IgD-negative memory B cell (primary cell): Measurements from ENCODE around the gene ADAM22. TPM values are rescaled to one million over a fixed set of nuclear protein-coding genes. Genes with fewer than 3 reads are reported as not detected.

Experiments used
- H3K27ac Mint-ChIP-seq, 3 donors: one replicate each; pipeline ENCODE4 v1.8.0; 2020 to 2022; ENCODE audit warnings: mild to moderate bottlenecking in 3 of 3, mixed read lengths in 3 of 3, moderate library complexity in 1 of 3
- H3K27me3 Mint-ChIP-seq: one replicate; pipeline ENCODE4 v1.8.0; 2021; ENCODE audit warnings: mixed read lengths
- H3K36me3 Mint-ChIP-seq: one replicate; pipeline ENCODE4 v1.8.0; 2020; ENCODE audit warnings: mild to moderate bottlenecking, mixed read lengths
- H3K4me1 Mint-ChIP-seq, 3 donors: one replicate each; pipeline ENCODE4 v1.8.0; 2020 to 2022; ENCODE audit warnings: mixed read lengths in 3 of 3, mild to moderate bottlenecking in 1 of 3
- H3K4me3 Mint-ChIP-seq, 4 donors: one replicate each; pipeline ENCODE4 v1.8.0; 2020 to 2022; ENCODE audit warnings: mild to moderate bottlenecking in 4 of 4, mixed read lengths in 4 of 4, moderate library complexity in 3 of 4
- H3K9me3 Mint-ChIP-seq, 3 donors: one replicate each; pipeline ENCODE4 v1.8.0; 2020 to 2021; ENCODE audit warnings: mixed read lengths in 3 of 3, mild to moderate bottlenecking in 1 of 3
- polyA plus RNA-seq: library from polyadenylated mRNA; unstranded; fragments of 300-500 nt; fragmentation: Illumina TruSeq; gene quantifications from one replicate; pipeline ENCODE4 v1.2.3, GENCODE V29; 2021

Gene ADAM22
- polyA plus RNA-seq, 1 donor from 2014 or later = 0.23 TPM

- Mint-ChIP-seq H3K27me3 (no peaks in the 10 kb centered on the region), H3K4me1 (no peaks in the 10 kb centered on the region), H3K4me3 (no peak overlapping the region)
These were observed 68.6 kb downstream of the ADAM22 start for GRCh38 chr7:88002617-88003016.

GRCh38 chr7:88003581-88003980 is 69.5 kb downstream of the ADAM22 start:
- Mint-ChIP-seq H3K27ac (no peak overlapping the region), H3K36me3 (peaks cover 3% of the 10 kb centered on the region), H3K4me3 (no peak overlapping the region), H3K4me1 (no peaks in the 10 kb centered on the region), H3K9me3 (no peaks in the 10 kb centered on the region), H3K27me3 (no peaks in the 10 kb centered on the region)

More at GRCh38 chr7:88002617-88003016, 68.6 kb downstream of the ADAM22 start:
- H3K9me3 Mint-ChIP-seq = no peaks in the 10 kb centered on the region
- no peak overlapping the region for H3K27ac Mint-ChIP-seq
- H3K36me3 Mint-ChIP-seq = peaks cover 4% of the 10 kb centered on the region

GRCh38 chr7:88005191-88005590 is 71.1 kb downstream of the ADAM22 start:
- no peaks in the 10 kb centered on the region for H3K9me3 Mint-ChIP-seq
- H3K27ac Mint-ChIP-seq = no peak overlapping the region
- no peaks in the 10 kb centered on the region for H3K27me3 Mint-ChIP-seq
- peaks cover 2% of the 10 kb centered on the region for H3K36me3 Mint-ChIP-seq
- no peak overlapping the region for H3K4me3 Mint-ChIP-seq
- no peaks in the 10 kb centered on the region for H3K4me1 Mint-ChIP-seq

- no peak overlapping the region for H3K4me3 Mint-ChIP-seq
- no peaks in the 10 kb centered on the region for H3K9me3 Mint-ChIP-seq
- no peaks in the 10 kb centered on the region for H3K27me3 Mint-ChIP-seq
- no peaks in the 10 kb centered on the region for H3K36me3 Mint-ChIP-seq
- no peak overlapping the region for H3K27ac Mint-ChIP-seq
- no peaks in the 10 kb centered on the region for H3K4me1 Mint-ChIP-seq
These were observed 75.6 kb downstream of the ADAM22 start for GRCh38 chr7:88009651-88010050.

- H3K27me3 Mint-ChIP-seq = no peaks in the 10 kb centered on the region
- no peak overlapping the region for H3K4me3 Mint-ChIP-seq
- no peaks in the 10 kb centered on the region for H3K4me1 Mint-ChIP-seq
- H3K27ac Mint-ChIP-seq = no peak overlapping the region
- no peaks in the 10 kb centered on the region for H3K36me3 Mint-ChIP-seq
- H3K9me3 Mint-ChIP-seq = no peaks in the 10 kb centered on the region
These were observed 78.0 kb downstream of the ADAM22 start for GRCh38 chr7:88012086-88012485.

GRCh38 chr7:88013981-88014380 is 79.9 kb downstream of the ADAM22 start:
- H3K27ac Mint-ChIP-seq = no peak overlapping the region
- no peak overlapping the region for H3K4me3 Mint-ChIP-seq
- no peaks in the 10 kb centered on the region for H3K9me3 Mint-ChIP-seq

GRCh38 chr7:88014581-88014980 is 80.5 kb downstream of the ADAM22 start:
- Mint-ChIP-seq H3K27me3 (no peaks in the 10 kb centered on the region), H3K27ac (no peak overlapping the region), H3K36me3 (no peaks in the 10 kb centered on the region), H3K4me3 (no peak overlapping the region), H3K9me3 (no peaks in the 10 kb centered on the region), H3K4me1 (no peaks in the 10 kb centered on the region)

More at GRCh38 chr7:88013981-88014380, 79.9 kb downstream of the ADAM22 start:
- no peaks in the 10 kb centered on the region for H3K4me1 Mint-ChIP-seq
- H3K27me3 Mint-ChIP-seq = no peaks in the 10 kb centered on the region
- H3K36me3 Mint-ChIP-seq = no peaks in the 10 kb centered on the region

GRCh38 chr7:88015309-88015708 is 81.3 kb downstream of the ADAM22 start:
- H3K27ac Mint-ChIP-seq = no peak overlapping the region
- H3K4me1 Mint-ChIP-seq = no peaks in the 10 kb centered on the region
- no peak overlapping the region for H3K4me3 Mint-ChIP-seq
- H3K9me3 Mint-ChIP-seq = no peaks in the 10 kb centered on the region
- no peaks in the 10 kb centered on the region for H3K36me3 Mint-ChIP-seq
- no peaks in the 10 kb centered on the region for H3K27me3 Mint-ChIP-seq

GRCh38 chr7:88018501-88018900 is 84.5 kb downstream of the ADAM22 start:
- Mint-ChIP-seq H3K4me1 (no peaks in the 10 kb centered on the region), H3K36me3 (no peaks in the 10 kb centered on the region), H3K9me3 (no peaks in the 10 kb centered on the region), H3K27ac (no peak overlapping the region), H3K4me3 (no peak overlapping the region), H3K27me3 (no peaks in the 10 kb centered on the region)

- Mint-ChIP-seq H3K27ac (no peak overlapping the region), H3K36me3 (peaks cover 2% of the 10 kb centered on the region), H3K4me3 (no peak overlapping the region), H3K27me3 (no peaks in the 10 kb centered on the region), H3K9me3 (peaks cover 3 to 7% (median 5%) of the 10 kb centered on the region in 3 donors), H3K4me1 (peaks cover 0 to 2% (median 0%) of the 10 kb centered on the region in 3 donors)
These were observed 87.1 kb downstream of the ADAM22 start for GRCh38 chr7:88020953-88021665.

GRCh38 chr7:88027724-88028123 is 93.7 kb downstream of the ADAM22 start:
- Mint-ChIP-seq H3K4me3 (no peak overlapping the region), H3K27ac (no peak overlapping the region), H3K27me3 (peaks cover 2% of the 10 kb centered on the region), H3K4me1 (peaks cover 0 to 2% (median 0%) of the 10 kb centered on the region in 3 donors), H3K36me3 (peaks cover 8% of the 10 kb centered on the region), H3K9me3 (peaks cover 12 to 20% (median 14%) of the 10 kb centered on the region in 3 donors)

- Mint-ChIP-seq H3K36me3 (peaks cover 8% of the 10 kb centered on the region), H3K4me3 (no peak overlapping the region), H3K9me3 (peaks cover 6 to 15% (median 6%) of the 10 kb centered on the region in 3 donors), H3K27ac (no peak overlapping the region), H3K27me3 (no peaks in the 10 kb centered on the region), H3K4me1 (peaks cover 0 to 3% (median 0%) of the 10 kb centered on the region in 3 donors)
These were observed 100.1 kb downstream of the ADAM22 start for GRCh38 chr7:88034083-88034695.

GRCh38 chr7:88037050-88037449 is 103.0 kb downstream of the ADAM22 start:
- Mint-ChIP-seq H3K4me1 (peaks cover 0 to 3% (median 1%) of the 10 kb centered on the region in 3 donors), H3K36me3 (peaks cover 5% of the 10 kb centered on the region), H3K27ac (no peak overlapping the region), H3K27me3 (no peaks in the 10 kb centered on the region), H3K9me3 (peaks cover 0 to 10% (median 3%) of the 10 kb centered on the region in 3 donors), H3K4me3 (no peak overlapping the region)

GRCh38 chr7:88040694-88041093 is 106.6 kb downstream of the ADAM22 start:
- Mint-ChIP-seq H3K4me1 (peaks cover 0 to 5% (median 3%) of the 10 kb centered on the region in 3 donors), H3K4me3 (peak overlapping the region in 1 of 4 donors; percentile 29), H3K27me3 (no peaks in the 10 kb centered on the region), H3K9me3 (no peaks in the 10 kb centered on the region), H3K27ac (no peak overlapping the region), H3K36me3 (peaks cover 2% of the 10 kb centered on the region)

- Mint-ChIP-seq H3K9me3 (no peaks in the 10 kb centered on the region), H3K36me3 (peaks cover 4% of the 10 kb centered on the region), H3K4me3 (no peak overlapping the region), H3K27ac (no peak overlapping the region), H3K4me1 (peaks cover 5 to 7% (median 5%) of the 10 kb centered on the region in 3 donors), H3K27me3 (no peaks in the 10 kb centered on the region)
These were observed 107.5 kb downstream of the ADAM22 start for GRCh38 chr7:88041583-88041982.

GRCh38 chr7:88042157-88042556 is 108.1 kb downstream of the ADAM22 start:
- Mint-ChIP-seq H3K4me1 (peaks cover 5 to 7% (median 5%) of the 10 kb centered on the region in 3 donors), H3K9me3 (no peaks in the 10 kb centered on the region), H3K27ac (no peak overlapping the region), H3K27me3 (no peaks in the 10 kb centered on the region), H3K36me3 (peaks cover 4% of the 10 kb centered on the region), H3K4me3 (no peak overlapping the region)
